HCT116 (cell line): Measurements from ENCODE around the gene SLC52A3.

ENCODE experiments used
- CEBPB ChIP-seq: IDR thresholded peaks from 2 replicates; pipeline ENCODE4 v1.6.1; 2012; ENCODE audit warnings: low read depth
- CTCF ChIP-seq, 3 experiments: fragments of 200-600 bp in 1 of 3; sonication (generic) in 1 of 3; IDR thresholded peaks in 2 of 3; conservative IDR thresholded peaks in 1 of 3; 2 replicates each; pipeline ENCODE4 v1.5.1; 2012 to 2017; ENCODE audit warnings: low read depth in 2 of 3, low read length in 2 of 3, antibody characterized with exemption in 1 of 3, borderline replicate concordance in 1 of 3, control low read depth in 1 of 3, mild to moderate bottlenecking in 1 of 3, mixed read lengths in 1 of 3, mixed run types in 1 of 3, moderate library complexity in 1 of 3; ENCODE audit not compliant: insufficient read depth in 1 of 3
- EGR1 ChIP-seq: IDR thresholded peaks from 2 replicates; pipeline ENCODE4 v1.6.1; 2012; ENCODE audit warnings: low read depth
- EZH2phosphoT487 ChIP-seq: fragments of 200-600 bp; IDR thresholded peaks from 2 replicates; pipeline ENCODE4 v1.6.1; 2018; ENCODE audit warnings: antibody characterized with exemption, borderline replicate concordance
- POLR2A ChIP-seq: IDR thresholded peaks from 2 replicates; pipeline ENCODE4 v1.7.0; 2011; ENCODE audit warnings: borderline replicate concordance; ENCODE audit not compliant: insufficient read depth, insufficient read length; ENCODE audit errors: extremely low read depth
- POLR2AphosphoS5 ChIP-seq: IDR thresholded peaks from 2 replicates; pipeline ENCODE4 v1.6.1; 2011; ENCODE audit warnings: mild to moderate bottlenecking, low read depth, low read length, moderate library complexity
- RAD21 ChIP-seq: IDR thresholded peaks from 2 replicates; pipeline ENCODE4 v1.6.1; 2012; ENCODE audit warnings: low read depth, mild to moderate bottlenecking
- REST ChIP-seq: IDR thresholded peaks from 2 replicates; pipeline ENCODE4 v1.6.1; 2012; ENCODE audit warnings: low read depth

DNA sequence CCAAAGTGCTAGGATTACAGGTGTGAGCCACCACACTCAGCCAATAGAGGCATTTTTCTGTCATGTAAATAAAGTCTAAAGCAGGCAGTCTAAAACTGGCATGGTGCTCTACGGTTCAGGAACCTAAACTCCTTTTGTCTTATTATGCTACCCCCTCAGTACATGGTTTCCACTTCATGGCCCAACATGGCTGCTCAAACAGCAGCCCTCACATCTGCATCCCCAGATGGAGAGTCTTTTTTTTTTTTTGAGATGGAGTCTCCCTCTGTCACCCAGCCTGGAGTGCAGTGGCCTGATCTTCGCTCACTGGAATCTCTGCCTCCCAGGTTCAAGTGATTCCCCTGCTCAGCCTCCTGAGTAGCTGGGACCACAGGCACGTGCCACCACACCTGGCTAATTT lies 38.3 kb downstream of the SLC52A3 start:
- TF ChIP-seq POLR2A = no peak
- TF ChIP-seq POLR2AphosphoS5 = no peak
- TF ChIP-seq CTCF (IDR thresholded peaks at IDR 0.05 in 2 of 3, conservative IDR thresholded peaks at IDR 0.05 in 1 of 3; ENCODE audit: borderline replicate concordance in 1 of 3, insufficient read depth in 1 of 3, low read depth in 2 of 3, low read length in 2 of 3) = no peak
- TF ChIP-seq RAD21 = no peak
- TF ChIP-seq REST = no peak
- TF ChIP-seq CEBPB = no peak
- TF ChIP-seq EGR1 = no peak
- no peak for TF ChIP-seq EZH2phosphoT487
